ENCODE results near the gene KLHL1. TPM values are rescaled to one million over a fixed set of nuclear protein-coding genes. Genes with fewer than 3 reads are reported as not detected.

The KLHL1 gene
- total RNA-seq, 4 donors from 2014 or later = not detected

DNA sequence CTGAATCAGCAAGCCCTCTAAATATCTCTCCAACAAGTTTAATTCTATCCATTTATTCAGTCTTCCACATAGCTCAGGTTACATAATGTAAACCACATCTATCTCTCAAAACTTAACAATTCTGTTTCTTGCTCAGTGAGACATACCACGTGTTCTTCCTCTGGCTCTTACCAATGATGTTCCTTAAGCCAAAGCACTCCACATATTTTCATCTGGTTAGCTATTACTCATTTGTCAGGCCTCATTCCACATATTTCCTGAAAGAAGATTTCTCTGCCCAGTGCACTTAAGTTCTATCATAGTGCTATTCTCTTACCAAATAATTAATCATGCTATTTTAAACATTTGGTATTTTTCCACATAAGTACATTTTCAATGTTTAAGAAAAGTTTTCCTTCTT, 403.9 kb downstream of the KLHL1 start:
- Histone ChIP-seq H3K4me3 (no peak overlapping the region), H3K27me3 (no peaks in the 10 kb centered on the region), H3K9me3 (no peaks in the 10 kb centered on the region), H3K36me3 (no peaks in the 10 kb centered on the region), H3K27ac (no peak overlapping the region), H3K4me1 (no peaks in the 10 kb centered on the region)
- 39 to 50% methylated on average over 1 of the region's 1 CpG for WGBS, 2 donors
- TF ChIP-seq POLR2A (IDR thresholded peaks at IDR 0.05) = no peak
- TF ChIP-seq, protein P1, sequence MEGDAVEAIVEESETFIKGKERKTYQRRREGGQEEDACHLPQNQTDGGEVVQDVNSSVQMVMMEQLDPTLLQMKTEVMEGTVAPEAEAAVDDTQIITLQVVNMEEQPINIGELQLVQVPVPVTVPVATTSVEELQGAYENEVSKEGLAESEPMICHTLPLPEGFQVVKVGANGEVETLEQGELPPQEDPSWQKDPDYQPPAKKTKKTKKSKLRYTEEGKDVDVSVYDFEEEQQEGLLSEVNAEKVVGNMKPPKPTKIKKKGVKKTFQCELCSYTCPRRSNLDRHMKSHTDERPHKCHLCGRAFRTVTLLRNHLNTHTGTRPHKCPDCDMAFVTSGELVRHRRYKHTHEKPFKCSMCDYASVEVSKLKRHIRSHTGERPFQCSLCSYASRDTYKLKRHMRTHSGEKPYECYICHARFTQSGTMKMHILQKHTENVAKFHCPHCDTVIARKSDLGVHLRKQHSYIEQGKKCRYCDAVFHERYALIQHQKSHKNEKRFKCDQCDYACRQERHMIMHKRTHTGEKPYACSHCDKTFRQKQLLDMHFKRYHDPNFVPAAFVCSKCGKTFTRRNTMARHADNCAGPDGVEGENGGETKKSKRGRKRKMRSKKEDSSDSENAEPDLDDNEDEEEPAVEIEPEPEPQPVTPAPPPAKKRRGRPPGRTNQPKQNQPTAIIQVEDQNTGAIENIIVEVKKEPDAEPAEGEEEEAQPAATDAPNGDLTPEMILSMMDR (IDR thresholded peaks at IDR 0.05) = no peak
- no peak for DNase-seq
- intact Hi-C loops (cut with DNase I) = no loop called here

GRCh38 chr13:69690999-69691398, 417.3 kb downstream of the KLHL1 start:
- 51 to 58% methylated on average over 3 of the region's 3 CpGs for WGBS, 2 donors
- no peak for DNase-seq
- Histone ChIP-seq H3K4me3 (no peak overlapping the region), H3K27ac (no peak overlapping the region), H3K27me3 (no peaks in the 10 kb centered on the region), H3K36me3 (no peaks in the 10 kb centered on the region), H3K4me1 (no peaks in the 10 kb centered on the region), H3K9me3 (no peaks in the 10 kb centered on the region)
- no peak for TF ChIP-seq POLR2A (IDR thresholded peaks at IDR 0.05)
- TF ChIP-seq, protein P1 (IDR thresholded peaks at IDR 0.05) = no peak
- intact Hi-C loops (cut with DNase I) = no loop called here

DNA sequence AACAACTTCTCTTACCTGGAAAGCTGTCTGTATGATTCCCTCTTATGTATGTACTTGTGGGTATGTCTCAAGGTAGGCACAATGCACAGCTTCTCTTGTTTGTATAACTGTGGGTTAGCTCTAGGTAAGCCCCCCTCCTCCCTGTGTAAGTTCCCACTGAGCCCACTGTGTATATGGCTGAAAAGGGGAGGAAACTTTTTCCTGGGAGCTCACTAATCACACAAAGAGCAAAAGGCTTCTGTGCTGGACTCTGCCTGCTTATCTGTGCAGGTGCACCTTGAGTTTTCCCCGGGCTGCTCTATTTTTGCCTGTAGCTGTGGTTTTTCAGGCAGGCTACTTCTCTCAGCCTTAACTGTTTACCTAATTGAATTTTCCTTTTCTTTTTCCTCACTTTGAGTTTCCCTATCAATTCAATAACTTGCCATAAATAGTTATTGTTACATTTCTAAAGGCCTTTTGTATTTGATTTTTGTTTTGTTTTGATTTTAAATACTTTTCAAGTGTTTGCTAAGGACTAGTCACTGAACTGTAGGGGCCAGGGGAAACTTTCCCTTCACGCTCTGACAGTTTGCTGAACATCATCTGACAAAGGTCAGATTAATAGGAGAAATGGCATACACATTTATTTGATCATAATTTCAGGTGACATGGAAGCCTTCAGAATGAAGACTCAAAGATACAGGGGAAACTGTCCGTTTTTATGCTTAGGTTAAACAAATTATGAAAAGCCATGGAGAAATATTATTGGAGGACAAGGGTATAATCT, 424.1 kb downstream of the KLHL1 start:
- Histone ChIP-seq H3K9me3 (peaks cover 0 to 5% (median 0%) of the 10 kb centered on the region in 3 donors), H3K27me3 (no peaks in the 10 kb centered on the region), H3K4me3 (no peak overlapping the region), H3K27ac (no peak overlapping the region), H3K36me3 (no peaks in the 10 kb centered on the region), H3K4me1 (no peaks in the 10 kb centered on the region)
- no peak for DNase-seq
- 23 to 43% methylated on average over 3 of the region's 3 CpGs for WGBS, 2 donors
- TF ChIP-seq, protein P1 (IDR thresholded peaks at IDR 0.05) = no peak
- no peak for TF ChIP-seq POLR2A (IDR thresholded peaks at IDR 0.05)
- intact Hi-C loops (cut with DNase I) = no loop called here

- H3K27ac ChIP-seq = no peak overlapping the region
- H3K4me1 ChIP-seq = no peaks in the 10 kb centered on the region
- TF ChIP-seq, protein P1 (IDR thresholded peaks at IDR 0.05) = no peak
- TF ChIP-seq POLR2A (IDR thresholded peaks at IDR 0.05) = no peak
- no peaks in the 10 kb centered on the region for H3K27me3 ChIP-seq
- intact Hi-C loops (cut with DNase I) = no loop called here
- H3K36me3 ChIP-seq = no peaks in the 10 kb centered on the region
- no peak overlapping the region for H3K4me3 ChIP-seq
- peaks cover 0 to 5% (median 0%) of the 10 kb centered on the region in 3 donors for H3K9me3 ChIP-seq
- no peak for DNase-seq
- 41 to 54% methylated on average over 3 of the region's 3 CpGs for WGBS, 2 donors
Measured at GRCh38 chr13:69681722-69682121, 426.5 kb downstream of the KLHL1 start.

DNA sequence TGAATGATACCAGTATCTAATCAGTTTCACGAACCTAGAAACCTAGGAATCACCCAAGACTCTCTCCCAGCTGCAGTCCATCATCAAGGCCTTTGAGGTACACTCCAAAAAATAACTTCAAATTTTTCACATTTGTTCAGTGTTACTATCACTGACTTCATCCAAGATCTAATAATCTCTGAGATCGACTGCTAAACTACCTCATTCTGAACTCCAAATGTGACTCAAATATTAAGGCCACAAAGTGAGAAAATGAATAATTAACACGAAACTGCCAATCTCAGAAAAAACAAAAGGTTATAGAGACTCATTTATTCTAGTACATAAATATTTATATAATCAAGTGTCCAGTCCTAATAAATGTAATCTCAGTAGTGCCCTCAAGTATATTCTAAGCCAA, 430.9 kb downstream of the KLHL1 start:
- intact Hi-C loops (cut with DNase I) = no loop called here
- DNase-seq = no peak
- no peak overlapping the region for H3K27ac ChIP-seq
- H3K4me3 ChIP-seq = no peak overlapping the region
- peaks cover 0 to 5% (median 0%) of the 10 kb centered on the region in 3 donors for H3K9me3 ChIP-seq
- TF ChIP-seq, protein P1 (IDR thresholded peaks at IDR 0.05) = no peak
- no peak for TF ChIP-seq POLR2A (IDR thresholded peaks at IDR 0.05)
- WGBS, 2 donors = 36 to 60% methylated on average over 3 of the region's 3 CpGs
- no peaks in the 10 kb centered on the region for H3K27me3 ChIP-seq
- H3K36me3 ChIP-seq = no peaks in the 10 kb centered on the region
- no peaks in the 10 kb centered on the region for H3K4me1 ChIP-seq
